Fibroblast of the aortic adventitia (primary cell): ENCODE results near the gene MAN2B2. TPM values are rescaled to one million over a fixed set of nuclear protein-coding genes. Genes with fewer than 3 reads are reported as not detected.

Source experiments
- DNase-seq: peaks from one replicate; pipeline ENCODE4 v3.0.0-alpha.2; 2010; ENCODE audit warnings: low read depth
- H3K4me3 ChIP-seq: 2 replicates; pipeline ENCODE4 v1.5.1; 2011; ENCODE audit warnings: low read depth, mild to moderate bottlenecking, control low read depth, low read length, moderate library complexity
- total RNA-seq: library from RNA; depleted of rRNA; stranded (reverse); fragments of >200 nt; gene quantifications from 2 replicates; pipeline ENCODE4 v1.2.3, GENCODE V29; 2012; ENCODE audit warnings: low replicate concordance
- TF ChIP-seq, protein P1 (sequence below): IDR thresholded peaks from 2 replicates; pipeline ENCODE4 v1.5.1; 2011; ENCODE audit warnings: mild to moderate bottlenecking, low read length, control low read depth, inconsistent platforms; ENCODE audit not compliant: insufficient read depth

The MAN2B2 gene
- total RNA-seq, 1 donor, result 25.9 TPM

DNA sequence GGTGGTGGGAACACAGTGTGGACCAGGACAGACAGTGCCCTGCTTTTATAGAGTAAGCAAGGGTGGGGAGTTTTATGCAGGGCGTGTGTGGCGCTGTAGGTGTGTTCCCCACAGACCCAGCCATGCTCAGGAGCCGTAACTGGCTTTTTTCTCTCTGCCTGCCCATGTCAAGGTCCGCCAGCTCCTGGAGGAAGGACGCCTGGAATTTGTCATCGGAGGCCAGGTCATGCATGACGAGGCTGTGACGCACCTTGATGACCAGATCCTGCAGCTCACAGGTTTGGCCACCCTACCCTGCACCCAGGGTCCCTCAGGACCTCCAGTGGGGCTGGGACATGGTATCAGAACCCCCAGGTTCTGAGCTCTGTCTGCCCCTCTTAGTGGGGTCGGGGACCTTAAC, 3.2 kb downstream of the MAN2B2 start:
- TF ChIP-seq, protein P1, sequence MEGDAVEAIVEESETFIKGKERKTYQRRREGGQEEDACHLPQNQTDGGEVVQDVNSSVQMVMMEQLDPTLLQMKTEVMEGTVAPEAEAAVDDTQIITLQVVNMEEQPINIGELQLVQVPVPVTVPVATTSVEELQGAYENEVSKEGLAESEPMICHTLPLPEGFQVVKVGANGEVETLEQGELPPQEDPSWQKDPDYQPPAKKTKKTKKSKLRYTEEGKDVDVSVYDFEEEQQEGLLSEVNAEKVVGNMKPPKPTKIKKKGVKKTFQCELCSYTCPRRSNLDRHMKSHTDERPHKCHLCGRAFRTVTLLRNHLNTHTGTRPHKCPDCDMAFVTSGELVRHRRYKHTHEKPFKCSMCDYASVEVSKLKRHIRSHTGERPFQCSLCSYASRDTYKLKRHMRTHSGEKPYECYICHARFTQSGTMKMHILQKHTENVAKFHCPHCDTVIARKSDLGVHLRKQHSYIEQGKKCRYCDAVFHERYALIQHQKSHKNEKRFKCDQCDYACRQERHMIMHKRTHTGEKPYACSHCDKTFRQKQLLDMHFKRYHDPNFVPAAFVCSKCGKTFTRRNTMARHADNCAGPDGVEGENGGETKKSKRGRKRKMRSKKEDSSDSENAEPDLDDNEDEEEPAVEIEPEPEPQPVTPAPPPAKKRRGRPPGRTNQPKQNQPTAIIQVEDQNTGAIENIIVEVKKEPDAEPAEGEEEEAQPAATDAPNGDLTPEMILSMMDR, result no peak
- no peak overlapping the region for H3K4me3 ChIP-seq
- no peak for DNase-seq

DNA sequence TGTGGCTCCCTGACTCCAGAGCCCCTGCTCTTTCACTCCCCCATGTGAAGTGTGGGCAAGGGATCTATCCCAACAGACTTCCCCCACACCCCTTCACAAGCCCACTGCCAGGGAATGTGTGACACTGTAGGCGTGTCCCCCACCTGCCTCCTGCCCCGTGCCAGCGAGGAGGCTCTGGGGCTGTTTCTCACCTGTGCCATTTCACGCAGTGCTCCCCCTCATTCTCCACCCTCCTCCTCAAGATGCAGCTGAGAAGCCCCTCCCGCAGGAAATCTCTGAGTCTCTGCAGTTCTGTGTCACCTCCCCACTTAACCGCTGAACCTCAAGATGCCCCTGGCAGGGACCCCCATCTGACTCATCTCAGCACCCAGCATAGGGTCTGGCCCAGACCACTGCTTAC, 5.4 kb downstream of the MAN2B2 start:
- no peak overlapping the region for H3K4me3 ChIP-seq
- TF ChIP-seq, protein P1, result no peak
- DNase-seq, result no peak

DNA sequence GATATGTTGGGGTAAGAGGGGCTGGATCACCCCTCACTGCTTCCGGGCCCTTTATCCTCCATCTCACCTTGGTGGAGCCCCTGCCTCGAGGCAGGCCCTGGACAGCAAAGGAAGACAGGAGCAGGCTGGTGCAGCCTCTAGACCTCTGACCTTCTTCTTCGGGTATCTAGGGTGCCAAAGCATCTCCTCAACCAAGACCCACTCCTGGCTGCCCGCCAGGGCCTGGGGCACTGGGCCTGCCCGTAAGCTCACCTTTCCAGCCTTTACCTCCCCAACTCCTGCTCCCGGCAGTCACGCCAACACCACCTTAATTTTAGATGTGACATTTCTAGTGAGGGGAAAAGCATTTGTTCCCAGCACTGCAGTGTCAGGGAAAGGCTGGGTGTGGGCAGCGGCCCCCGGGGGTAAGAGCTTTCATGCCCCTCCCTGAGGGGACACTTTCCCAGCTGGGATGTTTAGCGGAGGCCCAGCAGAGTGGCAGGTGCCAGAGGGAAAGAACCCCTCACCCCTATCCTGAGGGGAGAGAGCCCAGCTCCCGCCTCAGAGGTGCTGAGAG, 6.7 kb downstream of the MAN2B2 start:
- DNase-seq, result no peak
- H3K4me3 ChIP-seq, result no peak overlapping the region
- TF ChIP-seq, protein P1, result no peak

DNA sequence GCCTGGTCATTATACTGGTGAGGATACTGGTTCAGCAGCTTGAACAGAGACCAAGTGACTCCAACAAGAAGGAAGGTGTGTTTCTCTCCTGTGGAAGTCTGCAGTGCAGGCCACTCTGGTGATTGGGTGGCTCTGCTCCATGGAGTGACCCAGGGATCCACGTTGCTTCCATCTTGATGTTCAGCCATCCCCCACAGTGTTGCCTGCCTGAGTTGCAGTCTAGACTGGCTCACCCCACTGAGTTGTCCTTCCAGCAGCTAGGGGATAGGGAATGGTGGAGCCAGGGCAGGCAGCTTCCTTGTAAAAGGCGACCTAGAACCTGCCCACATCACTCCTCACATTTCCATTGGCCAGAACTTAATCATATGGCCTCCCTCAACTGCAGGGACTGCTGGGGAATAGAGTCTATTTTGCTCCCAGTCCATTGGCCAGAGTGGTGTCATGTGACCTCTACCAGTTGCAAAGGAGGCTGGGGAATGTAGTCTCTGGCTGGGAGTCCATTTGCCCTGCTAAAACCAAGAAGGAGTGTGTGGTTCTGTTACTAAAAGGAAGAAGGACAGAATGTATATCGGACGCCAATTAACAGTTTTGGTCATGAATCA, 8.0 kb downstream of the MAN2B2 start:
- TF ChIP-seq, protein P1, result no peak
- peak; percentile 16 for DNase-seq

DNA sequence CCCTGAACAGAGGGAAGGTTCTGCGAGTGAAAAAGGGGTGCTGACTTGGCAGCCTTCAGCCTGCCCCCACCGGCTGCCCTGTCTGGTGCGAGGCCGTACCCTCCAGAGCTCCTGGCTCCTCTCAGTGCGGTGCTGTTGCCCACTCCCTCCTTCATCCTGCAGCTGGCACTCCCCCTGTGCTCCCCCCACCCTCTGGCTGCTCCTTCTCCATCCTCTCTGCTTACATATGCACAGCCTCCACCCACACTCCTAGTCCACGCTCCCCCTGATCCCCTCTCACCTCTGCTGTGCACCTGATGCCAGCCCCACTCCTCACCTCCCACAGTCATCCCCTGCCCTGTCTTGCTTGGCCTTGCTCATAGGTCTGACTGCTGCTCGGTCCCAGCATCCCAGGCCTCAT, 9.9 kb downstream of the MAN2B2 start:
- TF ChIP-seq, protein P1, result no peak
- no peak for DNase-seq
- H3K4me3 ChIP-seq, result no peak overlapping the region

More for the DNA sequence above, 8.0 kb downstream of the MAN2B2 start:
- H3K4me3 ChIP-seq, result no peak overlapping the region

DNA sequence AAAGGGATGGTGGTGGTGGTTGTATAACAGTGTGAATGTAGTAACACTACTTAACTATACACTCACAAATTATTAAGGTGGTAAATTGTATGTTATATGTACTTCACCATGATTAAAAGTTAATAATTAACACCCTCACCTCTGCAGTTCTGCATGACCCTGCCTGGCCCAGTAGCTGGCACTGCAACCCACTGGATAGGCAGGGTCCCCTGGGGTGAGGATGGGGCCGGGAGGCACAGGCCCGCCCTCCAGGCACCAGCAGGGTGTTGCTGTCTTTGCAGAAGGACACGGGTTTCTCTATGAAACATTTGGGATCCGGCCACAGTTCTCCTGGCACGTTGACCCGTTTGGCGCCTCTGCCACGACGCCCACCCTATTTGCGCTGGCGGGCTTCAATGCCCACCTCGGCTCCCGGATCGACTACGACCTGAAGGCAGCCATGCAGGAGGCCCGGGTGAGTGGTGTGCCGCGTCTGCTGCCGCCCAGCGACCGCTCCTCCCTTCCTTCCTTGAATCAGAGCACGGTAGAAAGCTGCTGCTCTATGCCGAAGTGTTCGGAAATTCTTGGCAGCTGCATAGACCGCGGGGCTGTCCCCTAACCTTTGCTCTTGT, 11.8 kb downstream of the MAN2B2 start:
- TF ChIP-seq, protein P1, result no peak
- H3K4me3 ChIP-seq, result no peak overlapping the region
- no peak for DNase-seq
